ENCODE data around the gene CEP170.

- TF ChIP-seq EP300 (IDR thresholded peaks at IDR 0.05) (no peak), POLR2AphosphoS5 (IDR thresholded peaks at IDR 0.05) (no peak), POLR2A (IDR thresholded peaks at IDR 0.05) (no peak), CTCF (IDR thresholded peaks at IDR 0.05) (no peak)
Observed at GRCh38 chr1:243275316-243275715, 20.2 kb upstream of the CEP170 start.
